HG03378 (cell line): ENCODE data around the gene TAS1R2.
"Not testable (repeated sequence)": the region's sequence is repeated elsewhere in the genome, so short reads cannot be mapped to it uniquely, and the experiment has no call there.

Experiments used
- ATAC-seq: cut with Tn5 transposase; IDR thresholded peaks from one replicate; pipeline ENCODE4 v1.9.1; 2021; ENCODE audit warnings: mild to moderate bottlenecking, moderate library complexity; ENCODE audit not compliant: unreplicated experiment

Gene TAS1R2

DNA sequence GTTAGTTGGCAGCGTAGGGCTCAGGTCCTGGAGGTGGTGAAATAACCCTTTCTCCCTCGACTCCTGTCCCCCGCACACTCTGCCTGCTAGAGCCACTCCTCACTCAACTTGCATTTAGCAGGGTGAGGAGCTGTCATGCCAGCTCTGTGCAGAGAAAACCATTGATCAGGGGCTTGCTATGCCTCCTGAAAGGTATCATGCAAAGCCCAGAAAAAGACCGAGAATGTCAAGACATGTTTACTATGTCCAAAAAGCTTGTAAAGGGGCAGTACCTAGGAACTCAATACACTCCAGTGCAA is 24.9 kb upstream of the TAS1R2 start:
- no peak for ATAC-seq

DNA sequence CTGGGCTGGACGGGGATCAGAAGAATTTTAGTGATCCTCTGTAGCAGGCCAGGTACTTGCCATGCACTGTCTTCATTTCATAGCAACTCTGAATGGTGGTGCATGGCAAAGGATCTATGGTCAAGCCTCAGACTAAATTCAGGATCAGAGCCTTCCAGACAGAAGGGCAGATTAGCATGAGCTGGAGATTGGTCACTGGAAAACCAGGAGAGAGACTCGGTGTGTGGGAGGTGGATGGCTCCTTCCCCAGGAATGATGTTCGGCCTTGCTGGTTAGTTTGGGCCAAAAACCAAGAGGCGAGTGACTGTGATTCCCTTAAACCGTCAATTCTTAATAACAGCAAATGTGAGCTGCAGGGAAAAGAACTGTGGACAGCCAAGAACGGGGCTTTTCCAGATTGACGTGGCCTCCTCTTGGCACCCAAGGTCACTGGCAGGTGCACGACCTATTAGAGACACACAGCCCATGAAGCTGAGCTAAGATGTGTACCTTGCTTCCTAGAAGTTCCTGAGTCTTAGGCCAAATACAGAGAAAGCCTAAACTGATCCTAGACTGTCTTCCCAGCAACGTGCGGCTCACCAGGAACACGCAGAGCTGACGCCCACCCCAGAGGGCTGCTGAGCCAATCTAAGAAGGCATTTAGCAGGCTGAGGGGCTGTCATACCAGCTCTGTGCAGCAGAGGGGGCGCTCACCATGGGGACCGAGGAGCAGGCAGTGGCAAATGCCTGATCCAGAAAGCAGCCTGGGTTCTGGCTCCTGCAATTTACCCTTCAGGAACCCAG is 24.4 kb upstream of the TAS1R2 start:
- ATAC-seq: no peak

DNA sequence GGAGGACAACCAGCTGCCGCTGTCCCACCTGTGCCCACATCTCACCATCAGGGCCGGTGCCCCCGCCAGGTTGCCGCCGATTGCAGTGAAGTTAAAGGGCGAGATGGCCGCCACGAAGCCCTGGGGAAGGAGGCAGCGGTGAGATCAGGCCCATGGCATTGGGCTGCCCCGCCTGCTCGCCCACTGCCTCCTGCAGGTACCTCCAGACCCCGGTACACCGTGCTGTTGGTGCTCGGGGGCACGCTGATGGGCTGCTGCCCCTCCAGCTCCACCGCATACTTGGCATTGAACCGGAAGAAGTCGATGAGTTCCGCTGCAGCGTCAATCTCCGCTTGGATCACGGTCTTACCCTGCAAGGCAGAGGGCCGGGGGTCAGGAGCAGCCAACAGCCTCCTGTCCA is 23.6 kb upstream of the TAS1R2 start:
- no peak for ATAC-seq

- no peak for ATAC-seq
These were observed 23.0 kb upstream of the TAS1R2 start for GRCh38 chr1:18882486-18882885.

GRCh38 chr1:18881642-18882431 is 22.4 kb upstream of the TAS1R2 start:
- ATAC-seq: no peak

GRCh38 chr1:18881164-18881563 is 21.7 kb upstream of the TAS1R2 start:
- ATAC-seq: no peak

DNA sequence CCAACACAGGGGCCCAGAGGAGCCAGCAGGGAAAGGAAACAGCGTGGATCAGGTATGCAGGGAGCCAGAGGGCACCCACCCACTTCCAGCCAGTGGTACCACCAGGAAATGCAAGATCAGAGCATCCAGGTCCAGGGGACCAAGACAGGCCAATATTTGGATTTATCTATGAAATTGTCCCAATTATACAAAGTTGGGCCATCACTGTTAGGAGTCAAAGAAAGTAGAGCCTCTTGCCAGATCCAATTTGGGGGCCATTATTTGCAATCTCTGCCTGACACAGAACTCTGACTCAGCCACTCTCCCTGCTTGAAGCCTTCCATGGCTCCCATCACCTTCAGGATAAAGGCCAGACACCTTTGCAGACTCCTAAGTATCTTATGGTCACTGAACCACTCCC is 21.1 kb upstream of the TAS1R2 start:
- ATAC-seq: no peak

GRCh38 chr1:18879791-18880309 is 20.4 kb upstream of the TAS1R2 start:
- ATAC-seq: no peak

- ATAC-seq: no peak
These were observed 19.8 kb upstream of the TAS1R2 start for GRCh38 chr1:18879215-18879790.

DNA sequence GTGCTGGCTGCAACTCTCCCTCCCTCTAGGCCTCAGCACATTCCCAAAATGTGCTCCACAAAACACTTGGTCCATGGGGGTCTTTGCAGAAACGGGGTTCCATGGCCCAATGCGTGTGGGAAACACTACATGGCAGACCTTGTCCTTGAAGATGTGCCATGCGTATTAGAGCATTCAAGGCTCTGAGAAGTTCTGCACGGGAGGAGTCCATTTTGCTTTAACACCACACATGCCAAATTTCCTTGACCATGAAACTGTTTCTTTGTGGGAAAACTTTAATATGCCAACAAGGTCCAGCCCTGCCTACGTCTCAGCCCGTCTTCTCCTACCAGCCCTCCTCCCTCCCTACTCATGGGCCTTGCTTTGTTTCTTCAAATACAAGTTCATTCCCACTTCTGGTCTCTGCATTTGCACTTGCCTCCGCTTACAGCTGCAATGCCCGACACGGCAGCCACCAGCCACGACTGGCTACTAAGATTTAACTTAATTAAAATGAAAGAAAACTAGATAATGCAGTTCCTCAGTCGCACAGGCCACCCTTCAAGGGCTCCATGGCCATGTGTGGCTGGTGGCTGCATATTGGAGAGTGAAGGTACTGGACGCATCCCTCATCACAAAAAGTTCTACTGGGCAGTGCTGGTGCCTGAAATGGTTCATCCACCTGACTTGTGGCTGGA is 19.2 kb upstream of the TAS1R2 start:
- no peak for ATAC-seq

DNA sequence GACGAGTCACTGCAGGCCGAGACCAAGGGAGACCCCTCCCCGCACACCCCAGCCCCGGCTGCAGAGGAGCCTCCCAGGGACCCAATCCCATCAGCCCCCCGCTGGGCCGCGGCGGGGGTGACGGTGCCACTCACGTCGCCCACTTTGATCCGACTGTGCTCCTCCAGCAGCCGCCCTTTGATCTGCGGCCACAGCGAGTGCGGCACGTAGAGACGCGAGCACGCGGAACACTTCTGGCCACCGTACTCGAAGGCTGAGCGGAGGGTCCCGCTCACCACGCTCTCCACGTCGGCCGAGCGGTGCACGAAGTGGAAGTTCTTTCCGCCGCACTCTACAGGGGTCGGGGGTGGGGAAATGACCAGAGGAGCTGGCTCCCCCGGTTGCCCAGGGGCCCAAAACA is 17.8 kb upstream of the TAS1R2 start:
- ATAC-seq: no peak

GRCh38 chr1:18876210-18876609 is 16.8 kb upstream of the TAS1R2 start:
- no peak for ATAC-seq

GRCh38 chr1:18875796-18876128 is 16.3 kb upstream of the TAS1R2 start:
- ATAC-seq: no peak

DNA sequence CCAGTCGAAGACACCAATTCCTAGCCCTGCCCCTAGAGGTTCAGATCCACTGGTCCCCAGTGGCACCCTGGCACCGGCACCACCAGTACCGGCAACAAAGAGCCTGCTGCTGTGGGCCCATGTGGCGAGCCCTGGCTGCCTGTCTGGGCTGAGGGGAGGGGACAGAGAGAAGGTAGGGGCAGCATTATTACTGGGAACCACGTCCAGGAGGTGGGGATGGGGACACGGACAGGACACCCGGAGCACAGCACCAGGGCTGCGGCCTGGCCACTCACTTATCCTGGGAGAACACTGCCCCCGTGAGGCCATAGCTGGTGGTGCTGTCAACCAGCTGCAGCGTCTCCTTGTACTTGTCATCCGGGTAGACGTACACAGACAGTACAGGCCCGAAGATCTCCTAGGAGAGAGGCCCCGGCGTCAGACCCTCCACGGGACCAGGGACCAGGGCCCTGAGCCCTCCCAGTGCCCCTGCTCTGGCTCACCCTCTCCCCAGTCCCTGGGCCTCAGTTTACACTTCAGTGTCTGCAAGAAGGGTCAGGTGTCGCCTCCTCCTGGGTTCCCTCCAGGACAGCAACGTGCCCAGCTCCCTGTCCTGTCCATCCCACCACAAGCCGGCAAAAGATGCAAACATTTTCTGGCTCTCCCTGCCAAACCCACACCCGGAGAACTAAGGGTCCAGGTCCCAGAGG is 15.8 kb upstream of the TAS1R2 start:
- ATAC-seq: no peak

- no peak for ATAC-seq
These were observed 15.1 kb upstream of the TAS1R2 start for GRCh38 chr1:18874600-18874999.

- no peak for ATAC-seq
These were observed 14.6 kb upstream of the TAS1R2 start for GRCh38 chr1:18874036-18874435.

- no peak for ATAC-seq
These were observed 12.7 kb upstream of the TAS1R2 start for GRCh38 chr1:18872071-18872611.

DNA sequence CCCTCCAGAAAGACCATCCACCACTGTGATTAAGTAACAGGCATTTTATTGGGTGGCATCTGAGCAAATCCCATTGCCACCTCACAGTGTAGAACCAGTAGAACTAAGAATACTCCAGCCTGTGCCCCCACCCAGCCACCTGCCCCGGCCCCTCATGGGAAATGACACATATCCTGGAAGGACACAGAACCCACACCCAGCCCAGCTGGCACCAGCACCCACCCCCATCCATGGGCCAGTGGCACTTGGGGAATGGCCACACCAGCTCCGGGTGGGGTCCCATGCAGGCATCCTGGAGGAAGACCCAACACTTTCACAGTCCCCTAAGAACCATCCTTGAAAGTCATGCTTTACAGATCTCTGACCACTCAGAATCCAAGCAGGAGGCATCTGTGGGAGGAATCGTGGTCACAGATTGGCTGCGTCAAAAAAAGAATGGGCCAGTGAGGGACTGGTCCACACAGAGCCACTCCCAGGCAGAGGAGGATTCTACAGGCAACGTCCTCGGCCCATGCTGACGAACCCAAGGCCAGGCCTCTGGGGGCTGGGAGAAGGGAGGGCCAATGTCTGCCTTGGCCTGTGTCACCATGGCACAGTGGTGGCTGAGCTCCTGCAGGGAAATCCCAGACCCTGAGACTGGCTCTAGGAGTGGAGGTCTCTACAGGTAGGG is 12.1 kb upstream of the TAS1R2 start:
- ATAC-seq: no peak

GRCh38 chr1:18870957-18871356 is 11.5 kb upstream of the TAS1R2 start:
- ATAC-seq: no peak

GRCh38 chr1:18870595-18870865 is 11.1 kb upstream of the TAS1R2 start:
- not testable (repeated sequence) for ATAC-seq
